ENCODE measurements around the gene FAM118B. TPM values are rescaled to one million over a fixed set of nuclear protein-coding genes. Genes with fewer than 3 reads are reported as not detected.
A peak's percentile ranks its signal among the peaks of the same experiment; 100 is the strongest.

The FAM118B gene
- total and polyA plus RNA-seq, 9 donors: 7.3 to 18.9 (median 12.7) TPM

DNA sequence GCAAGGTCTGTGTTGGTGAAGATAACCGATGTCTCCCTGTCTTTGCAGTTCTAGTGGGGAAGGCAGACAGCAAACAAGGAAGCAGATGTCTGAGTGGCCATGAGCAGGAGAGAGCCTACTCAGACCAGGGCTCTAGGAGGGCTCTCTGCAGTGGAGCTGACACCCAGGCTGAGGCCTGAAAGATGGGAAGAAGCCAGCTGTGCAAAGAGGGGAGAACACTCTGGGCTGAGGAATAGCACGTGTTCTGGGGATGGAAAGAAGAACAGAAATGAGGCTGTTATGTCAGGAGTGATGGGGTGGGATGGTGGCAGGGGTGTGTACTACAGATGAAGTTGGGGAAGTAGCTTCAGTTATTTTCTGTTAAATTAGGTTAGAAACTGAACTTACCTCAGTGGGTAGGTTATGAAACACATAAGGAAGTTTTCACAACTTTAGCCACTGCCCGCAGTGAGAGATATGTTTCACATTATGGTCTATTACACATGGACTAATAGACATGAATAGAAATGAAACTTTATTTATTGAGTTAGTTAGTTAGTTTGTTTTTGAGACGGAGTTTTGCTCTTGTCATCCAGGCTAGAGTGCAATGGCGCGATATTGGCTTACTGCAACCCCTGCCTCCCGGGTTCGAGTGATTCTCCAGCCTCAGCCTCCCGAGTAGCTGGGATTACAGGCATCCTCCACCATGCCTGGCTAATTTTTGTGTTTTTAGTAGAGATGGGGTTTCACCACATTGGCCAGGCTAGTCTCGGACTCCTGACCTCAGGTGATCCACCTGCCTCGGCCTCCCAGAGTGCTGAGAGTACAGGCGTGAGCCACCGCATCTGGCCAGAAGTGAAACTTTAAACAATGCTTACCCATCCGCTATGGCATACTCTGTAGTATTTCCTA lies 100.1 kb downstream of the FAM118B start:
- TF ChIP-seq EP300 (IDR thresholded peaks at IDR 0.05): no peak
- no peak for TF ChIP-seq POLR2A (IDR thresholded peaks at IDR 0.05)
- TF ChIP-seq, protein P1, sequence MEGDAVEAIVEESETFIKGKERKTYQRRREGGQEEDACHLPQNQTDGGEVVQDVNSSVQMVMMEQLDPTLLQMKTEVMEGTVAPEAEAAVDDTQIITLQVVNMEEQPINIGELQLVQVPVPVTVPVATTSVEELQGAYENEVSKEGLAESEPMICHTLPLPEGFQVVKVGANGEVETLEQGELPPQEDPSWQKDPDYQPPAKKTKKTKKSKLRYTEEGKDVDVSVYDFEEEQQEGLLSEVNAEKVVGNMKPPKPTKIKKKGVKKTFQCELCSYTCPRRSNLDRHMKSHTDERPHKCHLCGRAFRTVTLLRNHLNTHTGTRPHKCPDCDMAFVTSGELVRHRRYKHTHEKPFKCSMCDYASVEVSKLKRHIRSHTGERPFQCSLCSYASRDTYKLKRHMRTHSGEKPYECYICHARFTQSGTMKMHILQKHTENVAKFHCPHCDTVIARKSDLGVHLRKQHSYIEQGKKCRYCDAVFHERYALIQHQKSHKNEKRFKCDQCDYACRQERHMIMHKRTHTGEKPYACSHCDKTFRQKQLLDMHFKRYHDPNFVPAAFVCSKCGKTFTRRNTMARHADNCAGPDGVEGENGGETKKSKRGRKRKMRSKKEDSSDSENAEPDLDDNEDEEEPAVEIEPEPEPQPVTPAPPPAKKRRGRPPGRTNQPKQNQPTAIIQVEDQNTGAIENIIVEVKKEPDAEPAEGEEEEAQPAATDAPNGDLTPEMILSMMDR (IDR thresholded peaks at IDR 0.05): no peak
- Histone ChIP-seq H3K36me3 (no peaks in the 10 kb centered on the region), H3K27ac (no peak overlapping the region), H3K4me1 (ENCODE audit: insufficient read depth) (peaks cover 2% of the 10 kb centered on the region), H3K27me3 (no peaks in the 10 kb centered on the region), H3K4me3 (no peak overlapping the region), H3K9me3 (no peaks in the 10 kb centered on the region)
- 92 to 94% (median 93%) methylated on average over 14 of the region's 14 CpGs for WGBS, 3 donors
- peak in 1 of 5 donors; percentile 23 for DNase-seq
- intact Hi-C loops (cut with DNase I): loop anchor here (5.0 to 10.0 kb wide), 4 partner anchors 113 to 171 kb away; no protein-coding TSS in a partner anchor

Small RNA genes lying within 50 kb of the gene (small RNA-seq; reads per million reads assigned to genes)
- gene AP001893.2: not detected
- gene RN7SL351P: not detected
- not detected for gene RNU4-86P

Other genes starting within 250 kb of the FAM118B start
- 100 to 1,000 TPM in 5 of 7 donors, 10 to 100 TPM in 2; 46.3 to 211 (median 137) TPM for gene CDON, start 148.9 kb upstream of the FAM118B start, total RNA-seq
- 10 to 100 TPM; 15.0 to 42.7 TPM for gene CDON, start 148.9 kb upstream of the FAM118B start, polyA plus RNA-seq
- gene RPUSD4, start 132 bp upstream of the FAM118B start, total RNA-seq: 10 to 100 TPM; 18.2 to 29.0 (median 26.2) TPM
- gene RPUSD4, start 132 bp upstream of the FAM118B start, polyA plus RNA-seq: 10 to 100 TPM; 21.6 to 30.3 TPM
- 100 to 1,000 TPM in 2 of 7 donors, 10 to 100 TPM in 5; 45.3 to 113 (median 86.0) TPM for gene SRPRA, start 57.1 kb downstream of the FAM118B start, total RNA-seq
- gene SRPRA, start 57.1 kb downstream of the FAM118B start, polyA plus RNA-seq: 100 to 1,000 TPM in 1 of 2 donors, 10 to 100 TPM in 1; 50.1 to 115 TPM
- gene FOXRED1, start 57.4 kb downstream of the FAM118B start, total RNA-seq: 10 to 100 TPM; 10.3 to 24.8 (median 17.3) TPM
- gene FOXRED1, start 57.4 kb downstream of the FAM118B start, polyA plus RNA-seq: 10 to 100 TPM; 15.2 to 18.8 TPM
- 10 to 100 TPM in 6 of 7 donors, 1 to 10 TPM in 1; 7.6 to 16.0 (median 14.5) TPM for gene TIRAP, start 71.3 kb downstream of the FAM118B start, total RNA-seq
- 10 to 100 TPM; 11.8 to 13.9 TPM for gene TIRAP, start 71.3 kb downstream of the FAM118B start, polyA plus RNA-seq
- gene DCPS, start 92.3 kb downstream of the FAM118B start, total RNA-seq: 10 to 100 TPM in 6 of 7 donors, 1 to 10 TPM in 1; 6.6 to 17.2 (median 13.5) TPM
- gene DCPS, start 92.3 kb downstream of the FAM118B start, polyA plus RNA-seq: 10 to 100 TPM; 12.4 to 17.2 TPM
- gene ST3GAL4, start 143.9 kb downstream of the FAM118B start, total RNA-seq: 100 to 1,000 TPM in 4 of 7 donors, 10 to 100 TPM in 3; 75.8 to 300 (median 135) TPM
- 100 to 1,000 TPM; 117 to 120 TPM for gene ST3GAL4, start 143.9 kb downstream of the FAM118B start, polyA plus RNA-seq